Dermis microvascular lymphatic vessel endothelial cell (primary cell): Measurements from ENCODE around the gene TTC27. TPM values are rescaled to one million over a fixed set of nuclear protein-coding genes. Genes with fewer than 3 reads are reported as not detected.
"Not testable (repeated sequence)": the region's sequence is repeated elsewhere in the genome, so short reads cannot be mapped to it uniquely, and the experiment has no call there.

Experiments used
- DNase-seq, 2 donors: peaks; one replicate each; pipeline versions ENCODE4 v3.0.0 to v3.0.0-alpha.2; 2010; ENCODE audit warnings: low read depth in 2 of 2
- total RNA-seq: library from RNA; depleted of rRNA; stranded (reverse); fragments of >200 nt; gene quantifications from 2 replicates; pipeline ENCODE4 v1.2.1, GENCODE V29; 2014

Gene TTC27
- total RNA-seq, 1 donor from 2014 or later, result 17.3 TPM

GRCh38 chr2:32719430-32719829, 91.6 kb downstream of the TTC27 start:
- DNase-seq, result no peak

- DNase-seq, result peak; percentile 33 to 48
Measured at GRCh38 chr2:32719933-32720716, 92.3 kb downstream of the TTC27 start.

- no peak for DNase-seq
Measured at GRCh38 chr2:32720771-32721170, 92.9 kb downstream of the TTC27 start.

GRCh38 chr2:32721376-32721775, 93.5 kb downstream of the TTC27 start:
- no peak for DNase-seq

- DNase-seq, result no peak
Measured at GRCh38 chr2:32723467-32724079, 95.7 kb downstream of the TTC27 start.

- DNase-seq, result not testable (repeated sequence)
Measured at GRCh38 chr2:32726678-32727077, 98.8 kb downstream of the TTC27 start.

- no peak for DNase-seq
Measured at GRCh38 chr2:32727157-32727556, 99.3 kb downstream of the TTC27 start.

- not testable (repeated sequence) for DNase-seq
Measured at GRCh38 chr2:32730958-32731357, 103.1 kb downstream of the TTC27 start.

GRCh38 chr2:32732120-32732519, 104.3 kb downstream of the TTC27 start:
- no peak for DNase-seq

- no peak for DNase-seq
Measured at GRCh38 chr2:32732912-32733472, 105.1 kb downstream of the TTC27 start.

GRCh38 chr2:32735348-32735747, 107.5 kb downstream of the TTC27 start:
- DNase-seq, result no peak

GRCh38 chr2:32738939-32739338, 111.1 kb downstream of the TTC27 start:
- DNase-seq, result no peak

GRCh38 chr2:32739664-32740063, 111.8 kb downstream of the TTC27 start:
- DNase-seq, result no peak

- DNase-seq, result no peak
Measured at GRCh38 chr2:32741575-32741974, 113.7 kb downstream of the TTC27 start.

GRCh38 chr2:32742376-32742775, 114.5 kb downstream of the TTC27 start:
- no peak for DNase-seq

- no peak for DNase-seq
Measured at GRCh38 chr2:32743480-32744236, 115.8 kb downstream of the TTC27 start.

- no peak for DNase-seq
Measured at GRCh38 chr2:32745191-32745590, 117.3 kb downstream of the TTC27 start.

- DNase-seq, result no peak
Measured at GRCh38 chr2:32745675-32746074, 117.8 kb downstream of the TTC27 start.

GRCh38 chr2:32746669-32747068, 118.8 kb downstream of the TTC27 start:
- DNase-seq, result no peak

GRCh38 chr2:32748158-32748557, 120.3 kb downstream of the TTC27 start:
- DNase-seq, result no peak

GRCh38 chr2:32750880-32751279, 123.0 kb downstream of the TTC27 start:
- DNase-seq, result no peak

GRCh38 chr2:32752205-32752604, 124.4 kb downstream of the TTC27 start:
- no peak for DNase-seq
